NCI-H1048 (cell line): ENCODE results near the gene HIRA.
"Not testable (repeated sequence)": the region's sequence is repeated elsewhere in the genome, so short reads cannot be mapped to it uniquely, and the experiment has no call there.

Source experiments
- DNase-seq: peaks from one replicate; lab custom pipeline; 2025; lab: John Stamatoyannopoulos, UW

HIRA gene

GRCh38 chr22:19443544-19444211 lies 12.1 kb upstream of the HIRA start:
- no peak for DNase-seq

GRCh38 chr22:19442166-19442565 lies 10.6 kb upstream of the HIRA start:
- DNase-seq, result no peak

- no peak for DNase-seq
These were observed 9.1 kb upstream of the HIRA start for GRCh38 chr22:19440411-19441195.

- no peak for DNase-seq
These were observed 6.8 kb upstream of the HIRA start for GRCh38 chr22:19438298-19438697.

GRCh38 chr22:19436444-19437161 lies 5.1 kb upstream of the HIRA start:
- not testable (repeated sequence) for DNase-seq

- DNase-seq, result no peak
These were observed 3.5 kb upstream of the HIRA start for GRCh38 chr22:19434829-19435580.

GRCh38 chr22:19434401-19434800 lies 2.9 kb upstream of the HIRA start:
- no peak for DNase-seq

- peak; percentile 83 for DNase-seq
These were observed 759 bp upstream of the HIRA start, which contains the start of gene MRPL40 for GRCh38 chr22:19432133-19432851. Gene MRPL40, plus strand, starts transcription at chr22:19432545. Its CDS starts 10 bp downstream, at chr22:19432555.

GRCh38 chr22:19430890-19431541 lies 517 bp downstream of the HIRA start:
- no peak for DNase-seq

GRCh38 chr22:19429950-19430889 lies 1.3 kb downstream of the HIRA start:
- no peak for DNase-seq

GRCh38 chr22:19424186-19424500 lies 7.4 kb downstream of the HIRA start:
- no peak for DNase-seq

GRCh38 chr22:19422440-19423301 lies 8.9 kb downstream of the HIRA start:
- no peak for DNase-seq

GRCh38 chr22:19420321-19420720 lies 11.2 kb downstream of the HIRA start:
- no peak for DNase-seq

GRCh38 chr22:19419464-19420178 lies 11.9 kb downstream of the HIRA start:
- DNase-seq, result no peak

GRCh38 chr22:19419086-19419463 lies 12.5 kb downstream of the HIRA start:
- no peak for DNase-seq

- DNase-seq, result no peak
These were observed 18.6 kb downstream of the HIRA start for GRCh38 chr22:19412923-19413322.

- DNase-seq, result no peak
These were observed 19.1 kb downstream of the HIRA start for GRCh38 chr22:19412478-19412877.

- no peak for DNase-seq
These were observed 19.9 kb downstream of the HIRA start for GRCh38 chr22:19411690-19412045.
